OCI-LY3 (cell line): ENCODE measurements around the gene SCRN1.

Experiments
- CTCF ChIP-seq: fragments of 200-600, 300-600 bp; sonication (generic); IDR thresholded peaks from 2 replicates; pipeline ENCODE4 v1.5.1; 2014; ENCODE audit warnings: antibody characterized with exemption, low read length, low read depth
- EZH2phosphoT487 ChIP-seq: fragments of 200-600 bp; shearing (Covaris generic); IDR thresholded peaks from 2 replicates; pipeline ENCODE4 v1.6.1; 2018; ENCODE audit warnings: antibody characterized with exemption, mixed run types, low read depth

- TF ChIP-seq CTCF (no peak), EZH2phosphoT487 (no peak)
Measured at GRCh38 chr7:30034501-30034900, 44.9 kb upstream of the SCRN1 start.
